Left renal pelvis (tissue), 4 donors: ENCODE measurements around the gene CD93. TPM values are rescaled to one million over a fixed set of nuclear protein-coding genes. Genes with fewer than 3 reads are reported as not detected.

ENCODE experiments used
- DNase-seq, 4 donors: peaks; one replicate each; pipeline ENCODE4 v3.0.0-alpha.2; 2013; ENCODE audit warnings: low read depth in 4 of 4, low spot score in 3 of 4
- polyA plus RNA-seq, 4 donors: library from polyadenylated mRNA; unstranded; fragments of 120-200 nt; gene quantifications; one replicate each; pipeline ENCODE4 v1.2.1, GENCODE V29; 2013; ENCODE audit not compliant: insufficient read length in 4 of 4

CD93 gene
- polyA plus RNA-seq, 4 donors: 35.4 to 47.4 (median 39.5) TPM

DNA sequence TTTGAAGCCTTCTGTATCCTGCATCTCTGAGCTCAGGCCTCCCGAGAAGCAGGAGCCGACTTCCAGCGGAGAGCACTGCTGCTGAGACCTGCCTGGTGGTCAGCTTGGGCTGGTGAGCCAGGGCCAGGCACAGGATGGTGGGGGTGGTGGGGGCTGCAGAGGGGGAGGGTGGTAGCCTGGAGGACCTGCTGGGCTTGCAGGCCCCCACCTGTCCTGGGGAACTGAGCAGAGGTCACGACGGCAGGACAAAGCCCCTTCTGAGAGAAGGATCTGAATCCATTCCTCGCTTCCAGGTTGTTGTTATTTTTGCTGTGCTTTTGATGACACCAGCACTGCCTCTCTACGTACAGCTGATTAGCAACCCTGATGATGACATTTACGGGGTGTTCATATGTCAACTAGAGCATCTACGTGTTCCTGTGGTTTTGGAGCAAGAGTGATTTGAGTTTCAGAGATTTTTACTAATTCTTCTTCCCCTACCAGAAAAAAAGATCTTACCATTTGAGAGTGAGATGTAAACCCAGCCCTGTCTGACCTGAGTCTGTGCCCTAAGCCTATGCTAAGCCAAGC, 35.7 kb upstream of the CD93 start:
- no peak for DNase-seq

DNA sequence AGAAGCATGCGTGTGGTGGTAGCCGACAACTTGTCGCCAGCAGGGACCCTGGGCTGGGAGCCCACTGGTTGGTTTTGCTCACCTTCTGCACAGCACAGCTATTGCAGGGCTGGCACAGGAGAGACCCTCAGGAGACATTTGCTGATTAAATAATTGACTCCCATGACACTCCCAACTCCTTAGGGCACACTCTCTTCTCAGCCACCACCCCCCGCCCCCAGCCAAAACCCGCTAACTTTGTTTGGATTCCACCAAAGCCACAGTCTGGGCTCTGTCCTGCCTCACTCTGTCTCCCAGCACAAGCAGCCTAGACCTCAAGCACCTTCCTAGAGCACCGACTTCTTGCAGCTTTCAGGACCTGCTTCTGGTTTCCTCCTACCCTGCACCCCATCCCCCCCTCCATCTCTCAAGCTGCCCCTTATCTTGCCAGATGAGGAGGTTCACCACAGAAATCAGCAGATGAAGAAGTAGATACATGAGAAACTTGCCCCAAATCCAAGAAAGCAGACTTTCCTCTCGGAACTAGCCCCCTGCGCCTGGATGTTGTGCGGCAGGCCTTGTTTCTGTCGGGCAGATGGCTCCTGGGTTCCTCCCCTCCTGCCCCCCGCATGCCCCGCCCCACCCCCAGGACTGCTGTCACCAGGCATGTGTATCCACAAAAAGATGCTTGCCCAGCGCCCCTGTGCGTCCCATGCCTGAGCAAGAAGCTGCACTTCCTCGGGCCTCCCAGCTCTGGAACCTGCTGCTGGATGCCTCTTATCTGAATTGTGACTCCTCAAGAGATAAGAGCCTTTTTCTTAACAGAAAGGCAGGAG, 35.0 kb upstream of the CD93 start:
- DNase-seq: no peak

DNA sequence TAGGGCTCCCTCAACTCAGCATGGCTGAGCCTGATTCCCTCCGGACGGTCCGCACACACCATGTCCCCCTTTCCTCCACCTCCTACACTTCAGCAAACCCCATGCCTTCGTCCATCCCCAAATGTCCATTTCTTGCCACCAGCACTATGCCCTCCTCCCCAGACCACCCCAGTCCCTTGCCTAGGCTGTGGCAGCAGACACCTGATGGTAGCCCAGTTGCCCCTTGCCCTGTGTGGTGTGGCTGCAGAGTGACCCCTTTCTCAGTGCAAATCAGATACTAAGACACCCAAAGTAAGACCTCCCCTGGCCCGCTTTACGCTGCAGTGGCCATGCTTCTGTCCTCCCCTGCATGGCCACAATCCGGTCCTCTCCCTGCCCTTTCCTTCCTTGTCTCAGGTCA, 34.1 kb upstream of the CD93 start:
- no peak for DNase-seq

DNA sequence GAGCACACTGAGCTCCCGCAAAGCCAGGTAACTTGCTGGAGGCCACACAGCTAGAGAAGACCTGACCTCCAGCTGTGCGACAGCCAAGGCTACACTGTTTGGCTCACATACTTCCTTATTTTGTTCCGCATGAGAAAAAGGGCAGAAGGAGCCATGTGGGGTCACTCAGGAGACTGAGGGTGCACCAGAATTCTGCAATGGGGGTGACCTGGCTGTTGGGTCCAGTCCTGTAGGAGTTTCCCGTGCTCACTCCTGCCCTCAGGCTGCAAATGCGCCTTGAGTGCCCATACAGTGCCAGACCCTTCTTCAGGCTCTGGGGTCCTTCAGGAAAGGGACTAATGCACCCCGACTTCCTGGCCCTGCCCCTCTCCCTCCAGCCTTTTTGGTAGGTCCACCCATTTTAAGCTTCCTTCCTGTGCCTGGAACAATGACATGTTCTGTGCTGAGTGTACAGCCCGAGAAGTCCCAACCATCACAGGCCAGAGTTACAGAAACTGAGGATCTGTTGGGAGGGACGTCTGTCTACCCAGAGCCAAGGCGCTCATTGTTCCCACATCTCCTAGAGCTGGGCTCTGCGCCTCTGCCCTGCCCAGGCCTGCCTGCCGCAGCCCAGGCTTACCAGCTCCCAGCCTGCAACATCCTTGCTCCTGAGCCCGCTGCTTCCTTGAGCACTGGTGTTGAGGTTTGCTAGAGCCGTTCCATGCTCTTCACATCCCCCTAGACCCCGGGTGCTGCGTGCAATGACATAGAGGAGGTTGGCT, 33.5 kb upstream of the CD93 start:
- DNase-seq: no peak

DNA sequence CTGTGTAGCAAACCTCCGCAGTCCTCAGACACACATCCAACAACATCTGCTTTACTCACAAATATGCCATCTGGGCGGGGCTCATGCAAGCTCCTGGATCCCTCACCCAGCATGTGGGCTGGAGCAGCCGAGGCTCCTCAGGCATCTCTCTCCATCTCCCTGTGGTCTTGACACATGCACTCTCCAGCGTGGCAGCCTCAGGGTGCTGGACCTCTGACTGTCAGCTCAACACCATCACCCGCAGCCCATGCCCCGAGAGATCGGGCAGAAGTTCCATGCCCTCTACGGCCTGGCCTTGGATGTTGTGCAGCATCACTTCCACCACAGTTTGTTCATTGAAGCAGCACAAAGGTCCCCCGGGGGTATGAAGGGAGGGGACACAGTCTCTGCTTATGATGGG, 32.6 kb upstream of the CD93 start:
- no peak for DNase-seq

DNA sequence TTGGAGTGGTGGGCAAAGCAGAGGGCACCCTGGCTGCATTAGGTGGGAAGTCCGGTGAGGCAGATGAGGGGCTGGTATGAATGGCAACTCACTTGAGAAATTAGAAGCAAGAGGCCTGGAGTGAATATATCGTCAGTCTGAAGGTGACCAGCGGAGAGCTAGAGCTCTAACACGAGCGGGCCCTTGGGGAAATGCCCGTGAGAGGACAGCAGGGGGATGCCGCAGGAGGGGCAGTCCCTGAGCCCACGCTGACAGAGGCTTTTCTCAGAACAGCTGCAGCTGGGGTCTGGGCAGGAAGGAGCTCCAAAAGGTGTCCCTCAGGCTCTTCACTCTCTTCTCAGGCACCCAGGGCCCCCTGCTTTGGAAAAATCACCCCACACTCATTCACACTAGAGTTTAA, 32.0 kb upstream of the CD93 start:
- DNase-seq: no peak

DNA sequence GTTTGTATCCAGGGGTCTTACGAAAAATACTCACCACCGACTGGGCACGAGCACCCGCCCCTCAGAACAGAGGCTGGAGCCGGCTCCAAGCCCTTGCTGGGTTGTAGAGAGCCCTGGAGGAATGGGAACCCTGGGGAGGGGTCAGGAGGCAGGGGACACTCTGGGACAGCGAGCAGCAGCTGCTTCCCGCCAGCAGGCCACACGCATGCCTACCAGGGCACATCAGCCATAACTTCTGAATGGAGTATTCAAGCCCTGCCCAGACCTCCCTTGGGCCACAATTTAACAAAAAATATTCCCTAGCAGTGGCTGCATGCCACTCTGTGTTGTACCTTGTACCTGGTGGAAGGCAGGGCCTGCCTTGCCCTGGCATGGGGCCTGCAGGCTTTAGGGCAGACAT, 31.6 kb upstream of the CD93 start:
- DNase-seq: no peak

DNA sequence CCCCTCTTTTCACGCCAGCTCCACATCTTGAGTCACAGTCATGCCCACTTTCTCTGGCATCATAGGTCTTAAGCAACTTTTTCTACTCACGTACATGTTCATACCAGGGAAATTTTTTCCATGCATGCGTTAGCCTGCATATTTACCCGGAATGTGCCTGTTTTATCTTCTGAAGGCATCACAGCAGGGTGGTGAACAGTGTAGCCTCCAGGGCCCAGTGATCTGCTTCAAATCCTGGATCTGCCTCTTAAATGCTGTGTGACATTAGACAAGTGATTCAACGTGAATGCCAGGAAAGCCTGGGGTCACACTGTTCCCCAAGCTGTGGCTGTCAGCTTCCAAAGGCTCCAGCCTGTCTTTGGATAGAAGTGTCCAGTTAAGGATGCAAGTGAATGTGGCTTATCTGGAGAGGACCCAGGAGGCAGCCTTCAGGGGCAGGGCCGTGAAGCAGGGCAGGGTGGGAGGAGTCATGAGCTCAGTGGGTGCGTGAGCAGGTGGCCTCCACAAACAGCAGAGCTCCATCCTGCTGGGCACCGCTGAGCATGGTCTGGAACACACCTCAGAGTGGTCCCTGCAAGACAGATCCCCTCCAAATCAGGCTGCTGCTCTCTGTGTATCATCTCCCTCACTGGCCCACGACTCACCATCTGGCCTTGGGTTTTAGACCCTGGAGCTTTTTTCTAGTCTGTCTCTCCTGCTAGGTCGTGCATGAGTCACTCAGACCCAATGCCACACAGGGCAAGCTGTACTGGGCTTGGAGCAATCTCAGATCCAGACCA, 30.4 kb upstream of the CD93 start:
- no peak for DNase-seq

DNA sequence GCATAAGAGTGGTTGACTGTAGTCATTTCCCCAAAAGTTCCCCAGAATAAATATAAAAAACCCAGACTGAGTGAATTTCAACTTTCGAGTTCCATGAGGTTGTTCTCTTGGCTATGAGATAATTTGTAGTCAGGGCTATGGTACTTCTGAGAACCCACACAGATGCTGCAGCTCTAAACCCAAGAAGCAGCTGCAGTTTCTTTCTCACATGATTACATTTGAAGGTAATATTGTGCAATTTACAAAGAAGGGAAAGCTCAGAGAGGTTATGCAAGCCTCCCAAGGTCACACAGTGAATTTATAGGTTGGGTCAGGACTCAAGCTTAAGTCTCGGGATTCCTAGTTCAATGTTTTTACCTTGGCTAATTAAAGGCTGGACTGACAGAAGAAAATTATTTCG, 29.7 kb upstream of the CD93 start:
- DNase-seq: no peak

DNA sequence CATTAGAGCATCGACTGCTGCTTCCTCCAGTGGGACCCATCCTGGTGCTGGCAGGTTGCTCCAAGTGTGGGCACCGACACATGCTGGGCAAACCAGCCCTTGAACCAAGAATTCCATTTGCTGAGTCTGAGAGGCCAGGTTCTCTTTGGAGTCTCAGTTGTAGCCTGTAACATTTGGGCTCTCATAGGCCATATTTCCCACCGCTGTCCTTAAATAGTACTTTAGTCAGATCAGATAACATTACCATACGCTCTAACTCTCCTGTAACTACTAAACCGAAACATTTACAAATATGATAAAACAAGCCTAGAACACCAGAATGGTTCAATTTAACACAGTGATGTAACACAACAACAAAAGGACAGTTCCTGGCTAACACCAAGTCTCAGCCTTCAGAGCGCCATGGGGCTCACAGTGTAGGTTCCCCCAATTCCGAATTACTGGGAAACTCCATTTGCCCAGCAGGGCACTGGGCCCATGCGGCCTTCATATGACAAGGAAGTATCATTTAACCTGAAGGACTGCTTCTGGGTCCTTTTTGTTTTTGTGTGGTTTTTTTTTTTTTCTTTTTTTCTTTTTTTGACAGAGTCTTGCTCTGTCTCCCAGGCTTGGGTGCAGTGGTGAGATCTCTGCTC, 28.4 kb upstream of the CD93 start:
- DNase-seq: no peak

DNA sequence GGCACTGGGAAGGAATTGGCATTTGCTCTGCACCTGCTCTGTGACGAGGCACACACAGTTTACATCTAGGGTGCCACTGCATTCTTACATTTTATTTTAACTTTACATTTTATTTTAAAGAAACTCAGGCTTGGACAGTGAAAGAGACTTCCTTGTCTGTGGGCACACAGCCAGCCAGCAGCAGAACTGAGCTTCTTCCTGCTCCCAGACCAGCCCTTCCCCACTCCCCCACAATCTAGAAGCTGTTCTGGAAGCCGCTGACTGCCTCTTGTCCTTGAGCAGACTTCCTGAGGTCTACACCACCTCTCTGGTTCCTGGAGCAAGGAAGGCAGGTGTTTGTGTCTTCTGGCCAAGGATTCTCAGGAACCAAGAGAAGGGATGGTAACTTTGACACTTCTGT, 27.9 kb upstream of the CD93 start:
- DNase-seq: no peak

DNA sequence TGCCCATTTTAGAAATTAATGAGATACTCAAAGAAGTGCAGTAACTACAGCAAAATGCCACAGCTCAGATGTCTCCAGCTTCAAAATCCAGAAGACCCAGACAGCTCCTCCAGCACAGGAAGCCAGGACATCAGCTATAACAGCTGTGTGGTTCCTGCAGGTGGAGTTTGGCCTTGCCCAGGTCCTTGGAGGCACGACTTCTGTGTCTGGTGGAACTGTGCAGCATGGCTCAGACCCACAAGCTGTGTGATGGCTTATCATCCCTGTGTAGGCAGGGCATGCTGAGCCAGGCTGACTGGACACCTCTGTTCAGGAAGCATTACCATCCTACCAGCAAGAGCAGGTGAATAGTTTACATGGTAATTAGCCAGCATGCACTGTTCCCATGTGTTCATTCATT, 26.5 kb upstream of the CD93 start:
- DNase-seq: no peak

DNA sequence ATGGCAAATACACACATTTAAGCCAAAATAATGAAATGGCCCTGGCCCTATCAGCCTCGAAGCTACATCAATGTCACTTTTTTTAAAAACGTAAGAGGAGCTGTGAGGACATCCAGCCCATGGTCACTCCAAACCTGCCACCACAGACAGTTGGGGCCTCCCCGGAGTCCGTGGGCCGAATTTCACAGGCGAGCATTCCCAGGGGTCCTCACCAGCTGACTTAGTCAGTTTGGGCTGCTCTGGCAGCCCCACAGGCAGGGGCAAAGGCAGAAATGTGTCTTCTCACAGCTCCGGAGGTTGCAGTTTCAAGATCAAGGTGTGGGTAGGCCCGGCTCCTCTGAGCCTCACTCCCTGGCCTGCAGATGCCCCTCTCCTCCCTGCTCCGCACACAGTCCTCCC, 25.8 kb upstream of the CD93 start:
- no peak for DNase-seq

DNA sequence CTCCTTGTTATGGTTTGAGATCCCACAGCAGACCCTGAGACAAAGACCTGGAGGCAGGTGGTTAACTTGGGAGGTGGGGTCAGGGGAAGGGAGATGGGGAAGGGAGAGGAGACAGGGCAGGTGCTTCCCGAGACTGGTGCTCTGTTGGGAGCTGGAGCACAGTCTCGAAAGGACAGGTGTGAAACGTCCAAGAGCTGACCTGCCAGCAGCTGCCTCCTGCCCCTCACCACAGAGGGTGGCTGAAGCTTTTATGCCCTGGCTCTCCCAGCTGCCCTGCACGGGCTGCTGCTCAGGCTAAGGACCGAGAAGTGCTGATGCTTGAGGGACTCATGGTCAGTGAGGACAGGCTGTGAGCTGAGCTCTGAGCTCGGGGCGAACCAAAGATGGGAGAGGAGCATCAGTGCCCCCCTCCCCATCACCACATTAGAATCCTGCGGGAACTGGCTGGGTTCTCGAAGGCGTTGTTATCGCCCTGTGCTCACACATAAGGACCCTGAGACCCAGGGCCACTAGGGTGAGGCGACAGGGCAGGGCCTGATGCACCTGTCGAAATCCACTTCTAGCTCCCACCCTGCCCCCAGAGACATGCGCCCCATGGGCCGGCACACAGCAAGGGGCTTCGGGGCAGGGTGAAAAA, 25.3 kb upstream of the CD93 start:
- DNase-seq: no peak

DNA sequence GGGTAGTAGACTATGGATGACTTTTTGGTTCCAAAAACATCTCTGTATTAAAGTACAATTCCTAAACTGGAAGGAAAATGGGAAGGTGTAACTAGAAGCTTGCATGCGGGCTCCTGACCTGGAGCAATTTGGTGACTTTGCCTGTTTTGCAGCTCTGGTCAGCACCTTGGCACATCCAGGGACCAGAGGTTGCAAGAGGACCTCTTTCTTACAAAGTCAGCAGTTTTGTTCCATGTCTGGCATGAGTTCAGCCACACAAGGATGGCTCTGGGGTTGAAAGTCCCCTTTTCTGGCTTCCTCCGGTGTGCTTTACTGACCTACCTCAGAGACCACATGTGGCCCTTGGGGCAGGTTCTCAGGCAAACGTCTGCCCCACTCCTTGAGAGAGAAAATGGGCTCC, 22.7 kb upstream of the CD93 start:
- no peak for DNase-seq

DNA sequence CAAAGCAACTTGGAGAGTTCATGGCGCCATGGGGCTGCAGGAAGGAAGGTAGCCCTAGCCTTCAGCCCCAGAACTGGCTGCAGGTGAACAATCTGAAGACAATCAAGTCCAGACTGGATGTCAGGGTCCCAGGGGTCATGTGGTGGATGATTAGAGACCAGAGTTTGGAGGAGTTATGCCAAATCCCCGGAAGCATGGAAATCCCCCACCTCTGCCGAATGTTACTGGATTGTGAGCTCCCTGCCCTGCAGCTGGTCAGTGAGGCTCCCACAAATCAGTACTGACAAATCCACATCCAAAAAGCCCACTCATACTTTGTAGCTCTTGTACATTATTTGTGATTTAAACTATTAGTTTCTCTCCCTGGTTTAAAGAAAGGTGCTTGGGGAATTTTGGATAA, 21.3 kb upstream of the CD93 start:
- DNase-seq: no peak

DNA sequence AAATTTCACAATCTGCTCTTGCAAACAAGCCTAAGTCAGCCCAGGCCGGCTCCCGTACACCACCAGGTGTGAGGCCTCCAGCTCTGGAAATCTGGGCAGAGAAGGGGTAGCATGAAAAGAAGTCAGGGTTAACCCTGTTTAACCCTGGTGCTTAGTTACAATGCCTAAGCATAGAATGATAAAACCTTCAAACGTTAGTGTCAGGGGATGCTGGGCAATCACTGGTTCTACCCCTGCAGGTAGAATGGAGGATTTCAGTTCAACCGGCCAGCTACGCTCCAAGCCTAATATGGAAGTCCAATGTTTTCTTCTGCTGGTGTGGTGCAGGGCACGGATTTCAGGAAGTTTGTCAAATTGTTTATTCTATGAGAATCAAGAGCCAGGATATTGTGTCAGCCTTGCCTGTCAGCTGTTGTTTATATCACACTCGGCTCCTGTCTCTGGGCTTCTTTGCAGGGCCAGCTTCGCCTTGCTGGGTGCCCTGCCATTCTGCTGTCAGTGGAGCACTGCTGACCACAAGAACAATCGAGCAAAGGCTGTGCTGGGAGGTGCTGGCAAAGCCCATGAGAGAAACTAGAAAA, 20.2 kb upstream of the CD93 start:
- DNase-seq: no peak

DNA sequence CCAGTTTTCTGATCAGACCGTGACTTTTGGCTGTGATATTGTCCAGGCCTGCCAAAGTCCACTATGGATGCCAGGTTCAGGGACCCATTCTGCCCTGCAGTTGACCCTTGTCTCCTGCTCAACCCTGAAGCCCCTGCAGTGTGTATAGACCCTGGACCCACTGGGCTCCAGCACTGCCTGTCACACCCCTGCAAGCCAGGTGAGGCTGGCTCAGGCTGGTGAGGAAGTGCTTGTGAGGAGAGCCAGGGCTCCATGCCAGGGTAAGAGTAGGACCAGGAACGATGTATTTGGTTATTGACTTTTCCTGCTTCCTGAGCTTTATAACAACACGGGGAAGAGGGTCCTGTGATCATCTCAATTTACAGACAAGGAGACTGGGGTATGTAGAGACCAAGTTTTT, 19.1 kb upstream of the CD93 start:
- no peak for DNase-seq

DNA sequence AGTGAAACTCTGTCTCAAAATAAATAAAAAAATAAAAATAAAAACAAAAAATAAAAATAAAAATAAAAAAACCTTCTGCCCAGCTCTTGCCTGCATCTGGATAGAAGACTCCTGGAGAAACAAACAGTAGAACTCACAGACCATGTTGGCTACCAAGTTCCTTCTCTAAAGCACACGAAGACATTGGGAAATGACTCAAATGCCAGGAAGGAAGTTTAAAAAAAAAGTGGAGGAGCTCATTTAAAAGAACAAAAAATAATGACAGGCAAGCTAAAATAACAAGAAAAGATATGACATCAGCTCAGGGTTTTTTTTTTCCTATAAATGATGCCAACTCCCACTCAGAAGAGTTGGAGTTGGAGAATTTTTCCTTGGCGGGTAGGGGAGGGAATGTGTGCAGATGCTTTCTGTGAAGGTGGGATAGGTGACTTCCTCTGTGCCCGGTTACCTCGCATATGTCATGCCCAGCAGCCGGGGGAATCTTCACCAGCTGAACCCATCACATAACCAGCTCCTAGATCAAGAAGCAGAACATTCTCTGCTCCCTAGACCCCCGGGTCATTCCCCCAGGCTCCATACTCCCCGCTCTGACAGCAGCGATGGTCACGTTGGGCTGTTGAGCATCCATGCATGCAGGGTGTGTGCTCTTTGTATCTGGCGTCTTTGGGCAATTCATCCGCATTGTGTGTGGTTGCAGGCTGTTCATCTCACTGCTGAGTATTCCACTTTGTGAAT, 17.3 kb upstream of the CD93 start:
- no peak for DNase-seq
